GM18517 (cell line): Measurements from ENCODE around the gene TRMT10A.

ENCODE experiments used
- ATAC-seq: cut with Tn5 transposase; IDR thresholded peaks from one replicate; pipeline ENCODE4 v1.9.1; 2021; ENCODE audit warnings: mild to moderate bottlenecking, moderate library complexity; ENCODE audit not compliant: unreplicated experiment

Gene TRMT10A

GRCh38 chr4:99563310-99564186, at the start of gene TRMT10A:
TSS of gene TRMT10A (minus strand) at chr4:99564039. CDS start at chr4:99559338, 4,701 bp downstream.
- peak; percentile 93 for ATAC-seq

GRCh38 chr4:99612704-99613103, 48.9 kb upstream of the TRMT10A start:
- no peak for ATAC-seq

- no peak for ATAC-seq
Observed at GRCh38 chr4:99612281-99612680, 48.4 kb upstream of the TRMT10A start.

GRCh38 chr4:99610605-99611175, 46.9 kb upstream of the TRMT10A start:
- ATAC-seq = no peak

- ATAC-seq = no peak
Observed at GRCh38 chr4:99608417-99608816, 44.6 kb upstream of the TRMT10A start.

- no peak for ATAC-seq
Observed at GRCh38 chr4:99606716-99607115, 42.9 kb upstream of the TRMT10A start.

- no peak for ATAC-seq
Observed at GRCh38 chr4:99594818-99595217, 31.0 kb upstream of the TRMT10A start.

- no peak for ATAC-seq
Observed at GRCh38 chr4:99593781-99594641, 30.2 kb upstream of the TRMT10A start.

GRCh38 chr4:99591757-99592156, 27.9 kb upstream of the TRMT10A start:
- no peak for ATAC-seq

GRCh38 chr4:99587803-99588202, 24.0 kb upstream of the TRMT10A start:
- ATAC-seq = no peak

- ATAC-seq = no peak
Observed at GRCh38 chr4:99587309-99587708, 23.5 kb upstream of the TRMT10A start.

- no peak for ATAC-seq
Observed at GRCh38 chr4:99586797-99587196, 23.0 kb upstream of the TRMT10A start.

GRCh38 chr4:99586322-99586721, 22.5 kb upstream of the TRMT10A start:
- ATAC-seq = no peak

- ATAC-seq = no peak
Observed at GRCh38 chr4:99585516-99585915, 21.7 kb upstream of the TRMT10A start.

GRCh38 chr4:99578714-99579113, 14.9 kb upstream of the TRMT10A start:
- ATAC-seq = no peak

GRCh38 chr4:99574530-99575324, 10.9 kb upstream of the TRMT10A start, which contains the start of gene MTTP:
TSS of gene MTTP (plus strand) at chr4:99574824. CDS start at chr4:99574910, 86 bp downstream.
- ATAC-seq = peak; percentile 89

GRCh38 chr4:99573735-99574368, 10.0 kb upstream of the TRMT10A start:
- ATAC-seq = no peak

- no peak for ATAC-seq
Observed at GRCh38 chr4:99572527-99573240, 8.8 kb upstream of the TRMT10A start.

- no peak for ATAC-seq
Observed at GRCh38 chr4:99571883-99572282, 8.0 kb upstream of the TRMT10A start.
